GM12801 (cell line): ENCODE data around the gene OSCP1.

Source experiments
- TF ChIP-seq, protein P1 (sequence below): IDR thresholded peaks from one replicate; pipeline ENCODE4 v1.5.1; 2011; ENCODE audit warnings: control low read depth; ENCODE audit not compliant: insufficient read length; ENCODE audit errors: extremely low read depth

The OSCP1 gene

DNA sequence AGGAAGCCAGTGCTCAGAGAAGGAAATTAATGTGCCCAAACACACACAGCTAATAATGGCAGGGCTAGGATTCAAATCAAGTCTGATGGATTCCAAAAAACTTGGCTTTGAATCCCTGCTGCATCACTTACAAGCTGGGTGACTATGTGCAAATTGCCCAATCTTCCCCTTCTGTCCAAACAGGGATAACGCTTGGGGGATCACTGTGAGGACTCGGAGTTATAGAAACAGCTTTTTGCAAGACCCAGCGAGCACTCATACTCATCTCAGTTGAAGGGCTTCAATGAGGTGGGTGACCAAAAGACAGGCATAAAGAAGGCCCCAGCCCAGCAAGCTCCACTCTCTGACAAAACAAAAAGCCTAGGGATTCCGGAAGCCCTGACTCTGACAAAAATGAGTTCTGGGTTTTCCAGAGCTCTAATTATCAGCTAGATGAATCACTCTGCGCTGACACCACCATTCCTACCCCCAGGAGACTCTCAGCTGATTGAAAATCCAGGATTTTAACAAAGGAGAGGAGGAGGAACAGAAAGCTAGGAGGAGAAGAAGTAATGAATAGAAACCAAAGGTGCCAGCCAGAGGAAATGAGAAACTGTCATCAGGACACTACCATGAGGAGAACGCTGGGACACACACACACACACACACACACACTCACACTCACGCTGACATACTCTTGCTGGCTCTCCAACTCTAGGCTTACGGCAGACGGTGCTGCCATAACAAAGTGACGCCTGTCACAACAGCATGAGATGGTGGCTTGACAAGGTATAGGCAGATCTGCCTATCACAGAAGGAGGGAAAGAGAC lies 62.9 kb downstream of the OSCP1 start:
- TF ChIP-seq, protein P1, sequence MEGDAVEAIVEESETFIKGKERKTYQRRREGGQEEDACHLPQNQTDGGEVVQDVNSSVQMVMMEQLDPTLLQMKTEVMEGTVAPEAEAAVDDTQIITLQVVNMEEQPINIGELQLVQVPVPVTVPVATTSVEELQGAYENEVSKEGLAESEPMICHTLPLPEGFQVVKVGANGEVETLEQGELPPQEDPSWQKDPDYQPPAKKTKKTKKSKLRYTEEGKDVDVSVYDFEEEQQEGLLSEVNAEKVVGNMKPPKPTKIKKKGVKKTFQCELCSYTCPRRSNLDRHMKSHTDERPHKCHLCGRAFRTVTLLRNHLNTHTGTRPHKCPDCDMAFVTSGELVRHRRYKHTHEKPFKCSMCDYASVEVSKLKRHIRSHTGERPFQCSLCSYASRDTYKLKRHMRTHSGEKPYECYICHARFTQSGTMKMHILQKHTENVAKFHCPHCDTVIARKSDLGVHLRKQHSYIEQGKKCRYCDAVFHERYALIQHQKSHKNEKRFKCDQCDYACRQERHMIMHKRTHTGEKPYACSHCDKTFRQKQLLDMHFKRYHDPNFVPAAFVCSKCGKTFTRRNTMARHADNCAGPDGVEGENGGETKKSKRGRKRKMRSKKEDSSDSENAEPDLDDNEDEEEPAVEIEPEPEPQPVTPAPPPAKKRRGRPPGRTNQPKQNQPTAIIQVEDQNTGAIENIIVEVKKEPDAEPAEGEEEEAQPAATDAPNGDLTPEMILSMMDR = no peak

DNA sequence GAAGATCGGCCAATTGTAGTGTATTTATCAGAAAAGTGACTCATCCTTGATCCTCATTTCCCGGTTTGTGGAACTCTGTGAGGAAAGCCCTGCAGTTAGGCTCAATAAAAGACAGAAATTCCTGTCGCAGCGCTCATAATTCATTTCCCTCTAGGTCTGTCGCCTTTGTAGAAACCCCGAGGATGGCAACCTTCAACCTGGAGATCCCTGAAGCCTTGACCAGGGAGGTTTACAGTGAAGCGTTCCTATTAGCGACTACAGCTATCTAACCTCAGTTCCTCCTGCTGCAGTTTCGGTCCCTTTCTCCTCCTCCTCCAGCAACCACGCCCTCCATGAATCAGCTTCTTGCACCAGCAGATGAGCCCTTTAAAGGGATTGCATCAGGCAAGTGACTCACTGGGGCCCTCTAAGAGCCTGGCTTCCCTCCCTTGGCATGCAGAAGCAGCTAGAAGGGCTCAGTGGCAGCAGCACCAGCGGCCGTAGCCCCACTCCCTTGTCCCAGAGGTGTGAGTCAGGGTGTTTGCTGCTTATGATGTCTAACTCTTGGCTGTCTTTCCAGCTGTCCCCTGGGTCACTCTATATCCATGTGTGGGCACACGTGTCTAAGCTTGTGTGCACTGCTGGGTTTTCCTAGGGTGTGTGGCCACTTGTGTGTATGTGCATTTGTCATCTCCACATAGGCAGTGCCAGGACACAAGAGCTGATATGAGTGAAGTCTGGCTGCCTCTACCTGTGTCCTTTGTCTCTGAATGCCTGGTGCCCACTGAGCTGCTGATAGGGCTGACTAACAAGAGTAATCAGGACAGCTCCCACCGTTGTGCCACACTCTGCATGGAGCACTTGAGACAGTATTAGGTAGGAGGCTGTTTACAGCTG lies 63.7 kb downstream of the OSCP1 start:
- TF ChIP-seq, protein P1 = no peak

DNA sequence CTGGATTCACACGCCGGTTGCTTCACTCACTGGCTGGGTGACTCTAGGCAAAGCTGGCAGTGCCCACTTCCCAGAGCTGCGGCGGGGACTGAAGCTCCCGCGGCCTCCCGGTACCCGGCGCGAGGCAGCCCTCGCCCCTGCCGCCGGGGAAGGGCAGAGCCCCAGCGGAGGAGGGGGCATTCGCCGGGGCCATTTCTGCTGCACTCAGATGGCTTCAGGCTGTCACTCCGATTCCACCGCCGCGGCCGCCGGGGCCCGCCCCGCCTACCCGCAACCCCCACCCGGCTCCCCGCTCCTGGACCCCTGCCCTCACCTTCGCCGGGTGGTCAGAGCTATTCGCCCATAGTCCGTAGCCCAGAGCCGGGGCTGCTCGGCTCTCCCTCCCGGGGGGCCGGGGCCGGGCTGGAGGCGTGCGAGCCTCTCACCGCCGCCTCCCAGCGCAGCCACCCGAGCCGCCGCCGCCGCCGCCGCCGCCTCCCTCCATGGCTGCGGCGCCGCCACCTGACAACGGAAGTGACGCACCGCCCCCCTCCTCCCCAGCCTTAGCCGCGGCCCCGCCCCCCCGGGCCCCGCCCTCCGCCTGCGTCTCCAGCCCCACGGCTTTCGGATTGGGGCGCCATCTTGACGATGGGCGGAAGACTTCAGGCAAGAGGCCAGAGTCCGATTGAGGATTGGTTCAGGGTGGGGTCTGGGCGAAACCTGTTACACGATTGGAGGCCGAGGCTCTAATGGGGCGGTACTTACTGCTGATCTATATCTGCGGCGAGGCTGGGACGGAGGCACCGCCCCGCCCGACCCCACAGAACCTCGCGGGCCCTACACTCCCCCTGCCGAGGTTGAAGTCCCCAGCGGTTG lies 64.6 kb downstream of the OSCP1 start, which contains the start of gene STK40:
Gene STK40, minus strand, starts transcription at position 515 of the 855 bp plus-strand sequence. CDS start 24,592 bp downstream, outside the sequence.
- TF ChIP-seq, protein P1 = no peak

DNA sequence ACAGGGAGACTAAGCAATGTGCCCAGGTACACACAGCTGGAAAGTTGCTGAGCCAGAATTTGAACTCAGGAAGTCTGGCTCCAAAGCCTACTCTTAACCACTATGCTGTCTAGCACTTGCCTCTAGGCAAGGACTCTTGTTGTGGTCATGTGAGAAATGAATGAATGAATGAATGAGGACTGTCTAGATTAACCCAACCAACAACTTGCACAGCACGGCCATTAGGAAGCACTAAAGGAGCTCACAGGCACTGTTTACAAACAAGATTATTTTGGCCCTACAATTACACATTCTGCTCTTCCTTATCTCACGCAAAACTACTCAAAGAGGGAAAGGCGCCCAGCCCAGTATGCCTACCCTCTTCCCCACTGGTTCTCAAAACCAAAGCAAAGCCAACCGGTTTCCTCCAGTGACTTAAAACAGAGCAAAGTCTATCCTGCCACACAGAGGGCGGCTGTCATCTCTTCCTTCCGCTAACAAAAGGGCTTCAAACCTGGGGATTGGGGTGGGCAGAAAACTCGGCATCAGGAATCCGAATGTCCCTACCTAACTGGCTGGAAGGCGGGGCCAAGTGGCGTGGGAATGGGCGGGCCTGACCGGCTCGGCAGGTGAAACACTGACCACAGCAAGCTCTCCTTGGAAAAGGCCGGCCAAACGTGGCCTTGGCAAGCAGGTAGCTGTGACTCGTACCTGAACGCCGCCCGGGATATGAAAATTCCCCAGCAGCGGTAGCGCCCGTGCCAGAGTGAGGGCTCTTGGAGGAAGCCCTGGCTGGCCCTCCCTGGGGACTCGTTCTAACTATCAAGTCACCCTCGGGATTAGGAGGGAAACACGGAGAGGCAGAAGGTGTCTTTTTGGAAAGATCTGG lies 65.5 kb downstream of the OSCP1 start:
- TF ChIP-seq, protein P1 = no peak

DNA sequence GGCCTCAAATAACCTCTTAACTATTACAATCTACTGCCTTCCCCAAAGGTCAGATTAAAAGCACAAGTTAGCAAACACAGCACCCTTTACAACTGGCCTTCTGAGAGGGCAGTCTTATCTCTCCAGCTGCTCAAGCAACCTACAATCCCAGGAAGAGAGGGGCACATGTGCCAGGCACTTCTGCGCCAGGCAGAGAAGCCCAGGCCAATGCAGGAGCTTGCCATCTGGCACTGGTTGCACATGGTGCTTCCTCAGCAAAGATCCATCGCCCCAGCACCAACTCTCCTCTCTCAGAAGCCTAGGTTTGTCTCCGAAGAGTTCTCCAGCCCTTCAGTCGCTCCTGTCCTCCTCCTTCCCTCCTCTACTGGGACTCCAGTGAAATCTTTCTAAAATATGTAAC lies 67.0 kb downstream of the OSCP1 start:
- TF ChIP-seq, protein P1 = no peak

DNA sequence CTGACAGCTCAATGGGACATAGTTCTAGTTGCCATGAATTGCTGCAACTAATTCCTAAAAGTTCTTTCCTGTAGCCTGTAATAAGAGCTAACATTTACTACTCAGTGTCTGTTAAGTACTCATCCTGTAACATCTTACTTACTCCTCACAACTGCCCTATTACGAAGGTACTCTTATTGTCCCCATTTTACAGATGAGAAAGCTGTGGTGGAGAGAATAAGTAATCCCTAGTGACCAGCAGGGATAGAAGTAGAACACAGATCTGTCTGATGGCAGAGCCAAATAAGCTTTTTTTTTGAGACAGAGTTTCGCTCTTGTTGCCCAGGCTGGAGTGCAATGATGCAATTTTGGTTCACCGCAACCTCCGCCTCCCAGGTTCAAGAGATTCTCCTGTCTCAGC lies 67.6 kb downstream of the OSCP1 start:
- TF ChIP-seq, protein P1 = no peak
